ENCODE data around the gene MAD1L1. TPM values are rescaled to one million over a fixed set of nuclear protein-coding genes. Genes with fewer than 3 reads are reported as not detected.
"Not testable (repeated sequence)": the region's sequence is repeated elsewhere in the genome, so short reads cannot be mapped to it uniquely, and the experiment has no call there.

The MAD1L1 gene
- total RNA-seq, 1 donor from 2014 or later: 53.8 TPM

DNA sequence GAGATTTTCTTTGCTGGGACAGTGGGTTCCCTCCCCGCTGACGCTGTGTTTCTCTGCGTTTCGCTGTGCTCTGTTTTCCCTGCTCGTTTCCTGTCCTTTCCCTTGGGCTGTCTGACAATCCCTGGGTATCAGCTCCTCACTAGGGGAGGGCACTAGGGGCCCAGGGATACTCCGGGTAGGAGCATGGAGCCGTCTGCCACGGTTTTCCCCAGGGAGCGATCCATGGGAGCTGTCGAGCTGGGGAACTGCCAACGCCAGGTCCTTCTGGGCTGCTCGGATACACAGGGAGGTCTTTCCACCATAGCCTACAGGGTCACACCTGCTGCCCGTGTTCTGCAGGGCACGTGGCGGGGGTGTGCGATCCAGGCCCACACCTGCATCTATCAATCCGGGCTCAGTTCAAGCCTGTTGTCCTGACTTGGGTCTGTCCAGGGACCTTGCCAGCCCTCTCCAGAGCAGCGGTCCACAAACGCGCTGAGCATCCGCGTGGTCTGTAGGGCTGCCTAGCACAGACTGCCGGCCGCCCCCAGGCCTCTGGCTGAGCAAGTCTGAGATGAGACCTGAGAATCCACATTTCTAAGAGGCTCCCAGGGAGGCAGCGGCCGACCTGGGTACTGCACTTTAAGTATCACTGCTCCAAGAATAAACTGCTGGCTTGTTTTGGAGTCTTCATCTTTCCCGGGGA, 299.5 kb downstream of the MAD1L1 start:
- H3K27me3 Mint-ChIP-seq (ENCODE audit: low read depth): no peaks in the 10 kb centered on the region
- no peak overlapping the region for H3K4me3 Mint-ChIP-seq
- DNase-seq (ENCODE audit: low read depth, low spot score): no peak
- no peaks in the 10 kb centered on the region for H3K4me1 Mint-ChIP-seq
- H3K36me3 Mint-ChIP-seq (ENCODE audit: low read depth): peaks cover 13% of the 10 kb centered on the region
- peak overlapping the region; percentile 87 for H3K27ac Mint-ChIP-seq (ENCODE audit: unreplicated experiment)
- H3K9me3 Mint-ChIP-seq: peaks cover 2% of the 10 kb centered on the region
- TF ChIP-seq, protein P1, sequence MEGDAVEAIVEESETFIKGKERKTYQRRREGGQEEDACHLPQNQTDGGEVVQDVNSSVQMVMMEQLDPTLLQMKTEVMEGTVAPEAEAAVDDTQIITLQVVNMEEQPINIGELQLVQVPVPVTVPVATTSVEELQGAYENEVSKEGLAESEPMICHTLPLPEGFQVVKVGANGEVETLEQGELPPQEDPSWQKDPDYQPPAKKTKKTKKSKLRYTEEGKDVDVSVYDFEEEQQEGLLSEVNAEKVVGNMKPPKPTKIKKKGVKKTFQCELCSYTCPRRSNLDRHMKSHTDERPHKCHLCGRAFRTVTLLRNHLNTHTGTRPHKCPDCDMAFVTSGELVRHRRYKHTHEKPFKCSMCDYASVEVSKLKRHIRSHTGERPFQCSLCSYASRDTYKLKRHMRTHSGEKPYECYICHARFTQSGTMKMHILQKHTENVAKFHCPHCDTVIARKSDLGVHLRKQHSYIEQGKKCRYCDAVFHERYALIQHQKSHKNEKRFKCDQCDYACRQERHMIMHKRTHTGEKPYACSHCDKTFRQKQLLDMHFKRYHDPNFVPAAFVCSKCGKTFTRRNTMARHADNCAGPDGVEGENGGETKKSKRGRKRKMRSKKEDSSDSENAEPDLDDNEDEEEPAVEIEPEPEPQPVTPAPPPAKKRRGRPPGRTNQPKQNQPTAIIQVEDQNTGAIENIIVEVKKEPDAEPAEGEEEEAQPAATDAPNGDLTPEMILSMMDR (conservative IDR thresholded peaks at IDR 0.05): no peak

DNA sequence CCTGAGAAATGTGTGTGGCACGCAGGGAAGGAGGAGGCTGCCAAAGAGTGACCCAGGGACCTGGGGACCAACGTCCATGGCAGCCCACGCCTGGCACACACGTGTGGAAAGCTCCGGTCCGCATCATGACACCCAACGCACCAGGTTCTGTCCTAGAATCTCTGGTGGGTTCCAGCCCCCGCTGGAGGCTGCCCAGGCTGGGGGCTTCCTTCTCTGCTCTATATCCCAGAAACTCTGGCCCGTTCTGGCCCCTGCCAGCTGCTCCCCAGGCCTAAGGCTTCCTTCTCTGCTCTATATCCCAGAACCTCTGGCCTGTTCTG, 300.8 kb downstream of the MAD1L1 start:
- H3K36me3 Mint-ChIP-seq (ENCODE audit: low read depth): peaks cover 14% of the 10 kb centered on the region
- H3K4me1 Mint-ChIP-seq: peaks cover 6% of the 10 kb centered on the region
- H3K4me3 Mint-ChIP-seq: no peak overlapping the region
- peak overlapping the region; percentile 87 for H3K27ac Mint-ChIP-seq (ENCODE audit: unreplicated experiment)
- no peaks in the 10 kb centered on the region for H3K27me3 Mint-ChIP-seq (ENCODE audit: low read depth)
- H3K9me3 Mint-ChIP-seq: no peaks in the 10 kb centered on the region
- no peak for DNase-seq (ENCODE audit: low read depth, low spot score)
- TF ChIP-seq, protein P1 (conservative IDR thresholded peaks at IDR 0.05): no peak

DNA sequence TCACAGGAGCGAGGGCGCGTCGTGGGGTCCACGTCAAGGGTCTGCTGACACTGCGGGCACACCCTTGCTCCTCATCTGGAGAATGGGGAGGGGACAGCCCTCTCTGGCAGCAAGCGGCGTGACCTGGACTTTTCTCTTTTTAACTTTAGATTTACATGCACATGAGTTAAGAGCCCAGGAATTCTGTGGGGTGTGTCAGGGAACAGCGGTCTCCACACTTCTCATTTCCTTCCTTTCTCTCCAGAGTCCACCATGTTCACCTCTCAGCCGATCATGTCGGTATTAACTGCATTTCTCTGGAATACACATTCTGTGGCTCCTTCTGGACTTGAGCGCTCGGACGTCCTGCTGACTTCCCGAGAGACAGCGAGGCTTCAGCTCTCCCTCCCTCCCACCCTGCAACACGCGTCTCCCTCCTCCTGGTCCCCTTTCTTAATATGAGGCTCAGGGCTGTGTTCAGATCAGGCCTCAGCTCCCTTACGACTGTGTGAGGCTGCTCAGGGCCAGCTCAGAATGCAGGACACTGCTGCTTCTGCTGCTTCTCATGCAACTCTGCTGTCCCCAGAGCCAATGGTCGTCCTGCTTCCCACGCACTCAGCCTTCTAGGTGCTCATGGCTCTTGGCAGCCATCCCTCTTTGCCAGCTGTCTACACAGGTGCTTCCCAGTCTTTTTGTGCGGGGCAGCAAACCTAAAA, 301.3 kb downstream of the MAD1L1 start:
- Mint-ChIP-seq H3K4me3 (no peak overlapping the region), H3K9me3 (no peaks in the 10 kb centered on the region), H3K4me1 (peaks cover 7% of the 10 kb centered on the region)

DNA sequence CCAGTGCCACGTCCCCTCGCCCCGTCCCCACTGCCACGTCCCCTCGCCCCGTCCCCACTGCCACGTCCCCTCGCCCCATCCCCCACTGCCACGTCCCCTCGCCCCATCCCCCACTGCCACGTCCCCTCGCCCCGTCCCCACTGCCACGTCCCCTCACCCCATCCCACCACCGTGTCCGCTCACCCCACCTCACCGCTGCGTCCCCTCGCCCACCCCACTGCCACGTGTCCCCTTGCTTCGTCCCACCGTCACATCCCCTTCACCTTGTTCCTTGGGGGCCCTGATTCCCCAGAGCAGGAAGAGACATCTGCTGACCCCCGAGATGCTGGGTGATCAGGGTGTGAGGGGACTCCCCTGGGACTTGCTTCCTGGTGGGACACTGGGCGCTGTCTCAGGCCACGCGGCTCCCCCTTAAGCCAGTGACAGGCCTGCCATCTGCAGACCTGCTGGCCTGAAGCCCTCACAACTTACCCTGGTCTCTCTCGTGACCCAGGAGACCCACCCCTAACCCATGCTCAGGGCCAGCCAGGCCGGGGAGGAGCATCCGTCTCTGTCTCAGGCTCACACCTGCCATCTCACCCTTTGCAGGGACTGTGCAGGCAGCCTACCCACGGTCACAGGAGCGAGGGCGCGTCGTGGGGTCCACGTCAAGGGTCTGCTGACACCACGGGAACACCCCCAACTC, 302.2 kb downstream of the MAD1L1 start:
- no peak overlapping the region for H3K4me3 Mint-ChIP-seq
- no peak for DNase-seq (ENCODE audit: low read depth, low spot score)
- peaks cover 7% of the 10 kb centered on the region for H3K4me1 Mint-ChIP-seq
- TF ChIP-seq, protein P1 (conservative IDR thresholded peaks at IDR 0.05): no peak
- H3K36me3 Mint-ChIP-seq (ENCODE audit: low read depth): peaks cover 14% of the 10 kb centered on the region
- H3K27me3 Mint-ChIP-seq (ENCODE audit: low read depth): no peaks in the 10 kb centered on the region
- no peaks in the 10 kb centered on the region for H3K9me3 Mint-ChIP-seq
- no peak overlapping the region for H3K27ac Mint-ChIP-seq (ENCODE audit: unreplicated experiment)

More for the DNA sequence above, 301.3 kb downstream of the MAD1L1 start:
- DNase-seq (ENCODE audit: low read depth, low spot score): no peak
- no peaks in the 10 kb centered on the region for H3K27me3 Mint-ChIP-seq (ENCODE audit: low read depth)
- peaks cover 14% of the 10 kb centered on the region for H3K36me3 Mint-ChIP-seq (ENCODE audit: low read depth)
- TF ChIP-seq, protein P1 (conservative IDR thresholded peaks at IDR 0.05): no peak
- H3K27ac Mint-ChIP-seq (ENCODE audit: unreplicated experiment): no peak overlapping the region

DNA sequence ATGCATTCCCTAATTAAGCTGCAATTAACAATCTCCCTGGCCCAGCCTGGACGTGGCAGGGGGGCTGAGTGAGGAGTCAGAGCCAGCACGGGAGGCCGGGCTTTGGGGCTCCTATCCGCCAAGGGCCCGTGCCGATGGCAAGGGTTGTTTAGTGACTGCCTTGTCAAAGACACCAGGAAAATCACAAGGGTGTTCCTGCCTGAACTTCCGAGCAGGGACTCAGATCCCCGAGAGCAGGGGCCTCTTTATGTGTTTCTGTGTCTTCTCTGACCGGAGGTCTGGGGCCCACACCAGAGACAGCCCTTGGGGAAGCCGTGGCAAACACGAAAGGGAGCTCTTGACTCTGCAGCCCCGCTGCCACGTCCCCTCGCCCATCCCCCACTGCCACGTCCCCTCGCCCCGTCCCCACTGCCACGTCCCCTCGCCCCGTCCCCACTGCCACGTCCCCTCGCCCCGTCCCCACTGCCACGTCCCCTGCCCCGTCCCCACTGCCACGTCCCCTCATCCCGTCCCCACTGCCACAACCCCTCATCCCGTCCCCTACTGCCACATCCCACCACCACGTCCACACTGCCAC, 303.3 kb downstream of the MAD1L1 start:
- not testable (repeated sequence) for H3K9me3 Mint-ChIP-seq; H3K27me3 Mint-ChIP-seq (ENCODE audit: low read depth); H3K4me1 Mint-ChIP-seq

More for the DNA sequence above, 303.3 kb downstream of the MAD1L1 start:
- H3K27ac Mint-ChIP-seq (ENCODE audit: unreplicated experiment); H3K4me3 Mint-ChIP-seq; DNase-seq (ENCODE audit: low read depth, low spot score): not testable (repeated sequence)
- peaks cover 10% of the 10 kb centered on the region for H3K36me3 Mint-ChIP-seq (ENCODE audit: low read depth)

Data from neural crest cell (in vitro differentiated cells).